Mesothelial cell of epicardium (in vitro differentiated cells): Measurements from ENCODE around the gene DELE1. TPM values are rescaled to one million over a fixed set of nuclear protein-coding genes. Genes with fewer than 3 reads are reported as not detected.

ENCODE experiments used
- DNase-seq, 2 experiments: peaks; one replicate each; pipeline ENCODE4 v3.0.0; 2021; ENCODE audit warnings: low spot score in 2 of 2; ENCODE audit not compliant: unreplicated experiment in 2 of 2
- H3K27ac Mint-ChIP-seq: 2 replicates; pipeline ENCODE4 v1.8.0; 2021; ENCODE audit warnings: mixed read lengths
- H3K27me3 Mint-ChIP-seq: 2 replicates; pipeline ENCODE4 v1.8.0; 2021; ENCODE audit warnings: low read depth, mixed read lengths
- H3K36me3 Mint-ChIP-seq: 2 replicates; pipeline ENCODE4 v1.8.0; 2021; ENCODE audit warnings: mixed read lengths
- H3K4me1 Mint-ChIP-seq: 2 replicates; pipeline ENCODE4 v1.8.0; 2021; ENCODE audit warnings: mixed read lengths
- H3K4me3 Mint-ChIP-seq: 2 replicates; pipeline ENCODE4 v1.8.0; 2021; ENCODE audit warnings: mild to moderate bottlenecking, moderate library complexity, mixed read lengths
- H3K9me3 Mint-ChIP-seq: 2 replicates; pipeline ENCODE4 v1.8.0; 2021; ENCODE audit warnings: mixed read lengths
- total RNA-seq: library from RNA; stranded (reverse); gene quantifications from 3 replicates; pipeline ENCODE4 v1.2.1, GENCODE V29; 2021
- TF ChIP-seq, protein P1 (sequence below): fragments of 200-600 bp; sonication (generic); IDR thresholded peaks from one replicate; pipeline ENCODE4 v1.5.0; 2021; ENCODE audit warnings: antibody characterized with exemption; ENCODE audit not compliant: unreplicated experiment

DELE1 gene
- total RNA-seq, 1 donor from 2014 or later: 91.5 TPM

DNA sequence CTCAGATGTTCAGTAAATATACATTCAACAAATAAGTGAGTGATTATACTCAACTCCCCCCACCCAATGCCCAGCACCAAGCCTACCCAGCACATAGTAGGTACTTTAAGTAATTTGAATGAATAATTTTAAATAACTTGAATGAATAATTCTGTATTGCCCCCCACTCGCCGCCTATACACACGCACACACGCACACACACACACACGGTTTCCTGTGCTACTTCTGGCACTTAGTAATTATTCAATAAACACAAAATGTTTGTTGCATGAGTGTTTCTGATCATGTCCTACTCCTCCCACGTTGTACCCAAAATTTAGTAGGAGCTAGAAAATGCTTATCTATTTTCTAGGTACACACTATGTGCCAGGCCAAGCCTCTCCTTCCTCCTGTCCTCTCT, 18.1 kb downstream of the DELE1 start:
- H3K9me3 Mint-ChIP-seq: no peaks in the 10 kb centered on the region
- no peak overlapping the region for H3K4me3 Mint-ChIP-seq
- H3K4me1 Mint-ChIP-seq: peaks cover 2% of the 10 kb centered on the region
- peaks cover 1% of the 10 kb centered on the region for H3K27me3 Mint-ChIP-seq
- no peak overlapping the region for H3K27ac Mint-ChIP-seq
- TF ChIP-seq, protein P1, sequence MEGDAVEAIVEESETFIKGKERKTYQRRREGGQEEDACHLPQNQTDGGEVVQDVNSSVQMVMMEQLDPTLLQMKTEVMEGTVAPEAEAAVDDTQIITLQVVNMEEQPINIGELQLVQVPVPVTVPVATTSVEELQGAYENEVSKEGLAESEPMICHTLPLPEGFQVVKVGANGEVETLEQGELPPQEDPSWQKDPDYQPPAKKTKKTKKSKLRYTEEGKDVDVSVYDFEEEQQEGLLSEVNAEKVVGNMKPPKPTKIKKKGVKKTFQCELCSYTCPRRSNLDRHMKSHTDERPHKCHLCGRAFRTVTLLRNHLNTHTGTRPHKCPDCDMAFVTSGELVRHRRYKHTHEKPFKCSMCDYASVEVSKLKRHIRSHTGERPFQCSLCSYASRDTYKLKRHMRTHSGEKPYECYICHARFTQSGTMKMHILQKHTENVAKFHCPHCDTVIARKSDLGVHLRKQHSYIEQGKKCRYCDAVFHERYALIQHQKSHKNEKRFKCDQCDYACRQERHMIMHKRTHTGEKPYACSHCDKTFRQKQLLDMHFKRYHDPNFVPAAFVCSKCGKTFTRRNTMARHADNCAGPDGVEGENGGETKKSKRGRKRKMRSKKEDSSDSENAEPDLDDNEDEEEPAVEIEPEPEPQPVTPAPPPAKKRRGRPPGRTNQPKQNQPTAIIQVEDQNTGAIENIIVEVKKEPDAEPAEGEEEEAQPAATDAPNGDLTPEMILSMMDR: no peak
- H3K36me3 Mint-ChIP-seq: no peaks in the 10 kb centered on the region
- DNase-seq: no peak

DNA sequence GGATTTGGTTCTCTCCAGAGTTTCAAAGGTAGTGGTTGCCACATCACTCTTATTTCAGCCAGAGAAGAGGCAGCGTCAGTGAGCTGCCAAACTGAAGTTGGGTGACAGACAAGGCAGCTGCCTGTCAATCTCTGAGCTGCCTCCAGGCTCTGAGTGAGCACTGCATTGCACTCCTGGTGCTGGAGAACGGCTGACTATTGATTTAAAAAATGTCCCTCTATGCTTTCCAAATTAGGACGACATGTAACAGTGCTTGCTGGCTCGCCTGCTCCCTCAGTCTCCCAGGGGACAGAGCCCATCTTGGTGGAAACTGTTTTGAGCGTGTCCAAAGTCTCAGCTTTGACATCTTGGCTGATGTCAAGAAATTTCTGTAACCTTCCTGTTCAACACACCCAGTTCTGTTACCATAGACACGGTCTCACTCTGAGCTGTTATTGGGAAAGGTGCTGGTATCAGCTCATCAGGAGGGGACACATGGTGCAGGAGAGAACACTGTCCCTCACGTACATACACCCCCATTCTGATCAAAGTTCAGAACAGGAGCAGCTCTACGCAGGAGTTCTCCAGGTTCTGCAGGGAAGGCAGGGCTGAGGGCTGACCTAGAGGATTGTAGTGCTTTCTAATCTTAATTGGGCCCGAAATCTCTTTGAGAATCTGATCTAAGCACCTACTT, 18.6 kb downstream of the DELE1 start:
- no peak for DNase-seq
- H3K4me3 Mint-ChIP-seq: no peak overlapping the region
- TF ChIP-seq, protein P1: no peak
- no peaks in the 10 kb centered on the region for H3K36me3 Mint-ChIP-seq
- H3K27ac Mint-ChIP-seq: no peak overlapping the region
- H3K4me1 Mint-ChIP-seq: peaks cover 2% of the 10 kb centered on the region
- peaks cover 1% of the 10 kb centered on the region for H3K27me3 Mint-ChIP-seq
- no peaks in the 10 kb centered on the region for H3K9me3 Mint-ChIP-seq

DNA sequence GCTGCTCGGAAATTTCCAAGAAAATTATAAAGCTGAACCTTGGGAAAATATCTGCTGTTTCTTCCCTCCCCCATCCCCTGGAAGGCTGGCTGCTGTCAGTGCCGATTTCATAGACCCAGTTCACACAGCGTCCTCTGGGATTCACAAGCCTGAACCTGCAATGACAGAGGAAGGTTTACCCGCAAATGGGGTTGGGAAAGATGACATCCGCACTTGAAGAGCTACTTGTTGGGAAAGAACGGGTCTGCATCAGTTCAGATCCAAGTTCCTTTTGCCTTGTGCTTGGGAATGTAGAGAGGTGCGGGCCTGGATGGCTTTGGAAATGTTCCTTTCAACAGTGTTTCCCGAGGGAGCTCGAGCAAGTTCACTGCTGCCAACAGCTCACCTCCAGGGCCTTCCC, 20.4 kb downstream of the DELE1 start:
- peaks cover 2% of the 10 kb centered on the region for H3K4me1 Mint-ChIP-seq
- no peak for DNase-seq
- TF ChIP-seq, protein P1: no peak
- H3K27ac Mint-ChIP-seq: no peak overlapping the region
- H3K36me3 Mint-ChIP-seq: no peaks in the 10 kb centered on the region
- peaks cover 1% of the 10 kb centered on the region for H3K27me3 Mint-ChIP-seq
- H3K4me3 Mint-ChIP-seq: no peak overlapping the region
- H3K9me3 Mint-ChIP-seq: no peaks in the 10 kb centered on the region

DNA sequence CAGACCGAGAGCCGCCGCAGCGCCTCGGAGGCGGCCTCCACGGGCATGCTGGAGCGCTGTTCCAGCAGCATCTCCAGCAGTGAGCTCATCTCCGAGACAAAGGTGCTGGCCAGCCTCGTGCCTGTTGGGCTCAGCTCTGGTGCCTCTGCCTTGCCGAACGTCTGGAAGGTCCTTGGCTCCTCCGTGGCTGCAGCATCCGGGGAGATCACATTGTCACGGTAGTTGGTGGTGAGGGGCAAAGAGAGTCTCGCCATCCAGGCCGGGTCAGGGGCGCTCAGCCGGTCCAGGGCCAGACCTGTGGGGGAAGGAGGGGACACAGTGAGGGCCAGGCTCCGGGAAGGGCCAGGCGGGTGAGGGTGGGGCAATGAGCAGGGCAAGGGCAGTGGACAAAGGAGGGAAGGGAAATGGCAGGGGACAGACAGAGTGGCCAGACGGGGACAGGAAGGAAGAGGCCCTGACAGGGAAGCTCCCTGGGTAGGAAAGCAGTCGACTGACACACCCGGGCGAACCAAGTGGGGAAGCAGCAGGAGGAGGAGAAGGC, 21.9 kb downstream of the DELE1 start:
- Mint-ChIP-seq H3K36me3 (no peaks in the 10 kb centered on the region), H3K4me3 (no peak overlapping the region), H3K9me3 (no peaks in the 10 kb centered on the region), H3K4me1 (peaks cover 2% of the 10 kb centered on the region), H3K27ac (peak overlapping the region; percentile 30), H3K27me3 (peaks cover 1% of the 10 kb centered on the region)
- TF ChIP-seq, protein P1: no peak
- no peak for DNase-seq

DNA sequence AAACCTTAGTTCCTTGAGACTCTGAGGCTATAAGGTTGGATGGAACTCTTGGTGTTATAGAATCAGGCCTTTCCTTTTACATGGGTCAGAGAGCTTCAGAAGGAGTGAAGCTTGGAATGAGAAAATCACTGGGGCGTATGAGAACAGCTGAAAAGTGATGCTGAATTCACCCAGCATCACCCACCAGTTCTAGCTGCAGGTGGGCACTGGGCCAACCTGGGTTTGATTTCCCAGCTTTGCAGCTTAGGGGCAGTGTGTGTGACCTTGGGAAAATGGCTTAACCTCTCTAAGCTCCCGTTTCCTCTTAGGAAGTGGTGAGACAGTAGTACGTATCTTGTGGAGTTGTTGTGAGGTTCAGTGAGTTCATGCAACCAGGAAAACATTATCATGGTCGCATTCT, 23.6 kb downstream of the DELE1 start:
- Mint-ChIP-seq H3K36me3 (no peaks in the 10 kb centered on the region), H3K27me3 (peaks cover 6% of the 10 kb centered on the region), H3K4me1 (peaks cover 2% of the 10 kb centered on the region), H3K4me3 (no peak overlapping the region), H3K27ac (no peak overlapping the region), H3K9me3 (no peaks in the 10 kb centered on the region)
- TF ChIP-seq, protein P1: no peak
- DNase-seq: no peak

DNA sequence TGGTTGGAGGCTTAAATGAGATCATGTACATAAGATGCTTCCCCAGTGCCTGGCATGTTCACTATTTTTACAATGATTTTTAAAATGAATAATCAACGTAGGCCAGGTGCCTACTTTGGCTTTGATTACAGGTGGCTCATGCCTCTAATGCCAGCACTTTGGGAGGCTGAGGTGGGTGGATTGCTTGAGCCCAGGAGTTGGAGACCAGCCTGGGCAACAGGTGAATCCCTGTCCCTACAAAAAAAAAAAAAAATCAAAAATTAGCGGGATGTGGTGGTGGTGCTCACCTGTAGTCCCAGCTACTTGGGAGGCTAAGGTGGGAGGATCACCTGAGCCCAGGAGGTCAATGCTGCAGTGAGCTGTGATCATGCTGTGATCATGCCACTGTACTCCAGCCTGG, 25.1 kb downstream of the DELE1 start:
- Mint-ChIP-seq H3K27me3 (peaks cover 6% of the 10 kb centered on the region), H3K36me3 (no peaks in the 10 kb centered on the region), H3K4me1 (peaks cover 2% of the 10 kb centered on the region), H3K4me3 (no peak overlapping the region), H3K27ac (no peak overlapping the region), H3K9me3 (no peaks in the 10 kb centered on the region)
- DNase-seq: no peak
- TF ChIP-seq, protein P1: no peak
